NCI-H2029 (cell line): Measurements from ENCODE around the gene NPY4R2.
"Not testable (repeated sequence)": the region's sequence is repeated elsewhere in the genome, so short reads cannot be mapped to it uniquely, and the experiment has no call there.

ENCODE experiments used
- DNase-seq: peaks from one replicate; lab custom pipeline; 2025; lab: John Stamatoyannopoulos, UW

NPY4R2 gene

GRCh38 chr10:47918475-47918874 lies at the start of gene NPY4R2:
NPY4R2 (plus strand) TSS chr10:47918662; CDS start chr10:47921988, 3,326 bp downstream.
- DNase-seq: not testable (repeated sequence)

GRCh38 chr10:47870887-47871286 lies 47.6 kb upstream of the NPY4R2 start:
- DNase-seq: not testable (repeated sequence)

- not testable (repeated sequence) for DNase-seq
These were observed 46.8 kb upstream of the NPY4R2 start for GRCh38 chr10:47871485-47872180.

GRCh38 chr10:47872236-47872635 lies 46.2 kb upstream of the NPY4R2 start:
- not testable (repeated sequence) for DNase-seq

- DNase-seq: not testable (repeated sequence)
These were observed 34.2 kb upstream of the NPY4R2 start for GRCh38 chr10:47884239-47884638.

GRCh38 chr10:47884934-47885333 lies 33.5 kb upstream of the NPY4R2 start:
- DNase-seq: not testable (repeated sequence)

GRCh38 chr10:47886356-47886755 lies 32.1 kb upstream of the NPY4R2 start:
- DNase-seq: not testable (repeated sequence)

GRCh38 chr10:47886827-47887226 lies 31.6 kb upstream of the NPY4R2 start:
- DNase-seq: not testable (repeated sequence)

GRCh38 chr10:47890737-47891136 lies 27.7 kb upstream of the NPY4R2 start:
- DNase-seq: not testable (repeated sequence)

GRCh38 chr10:47892494-47893261 lies 25.8 kb upstream of the NPY4R2 start:
- not testable (repeated sequence) for DNase-seq

- not testable (repeated sequence) for DNase-seq
These were observed 23.9 kb upstream of the NPY4R2 start for GRCh38 chr10:47894571-47894970.

- not testable (repeated sequence) for DNase-seq
These were observed 20.6 kb upstream of the NPY4R2 start for GRCh38 chr10:47897813-47898212.

- DNase-seq: not testable (repeated sequence)
These were observed 9.1 kb upstream of the NPY4R2 start for GRCh38 chr10:47909333-47909732.

- DNase-seq: not testable (repeated sequence)
These were observed 8.0 kb upstream of the NPY4R2 start for GRCh38 chr10:47910486-47910885.

GRCh38 chr10:47914052-47914451 lies 4.4 kb upstream of the NPY4R2 start:
- DNase-seq: not testable (repeated sequence)

- not testable (repeated sequence) for DNase-seq
These were observed 2.5 kb upstream of the NPY4R2 start for GRCh38 chr10:47915849-47916548.

- not testable (repeated sequence) for DNase-seq
These were observed 2.1 kb downstream of the NPY4R2 start for GRCh38 chr10:47920610-47921009.

- DNase-seq: not testable (repeated sequence)
These were observed 4.0 kb downstream of the NPY4R2 start for GRCh38 chr10:47922503-47922902.

- DNase-seq: not testable (repeated sequence)
These were observed 6.2 kb downstream of the NPY4R2 start for GRCh38 chr10:47924628-47925027.

- DNase-seq: not testable (repeated sequence)
These were observed 8.9 kb downstream of the NPY4R2 start for GRCh38 chr10:47927147-47927916.

GRCh38 chr10:47928225-47928624 lies 9.8 kb downstream of the NPY4R2 start:
- DNase-seq: not testable (repeated sequence)

GRCh38 chr10:47932824-47933223 lies 14.4 kb downstream of the NPY4R2 start:
- not testable (repeated sequence) for DNase-seq
